H1 (cell line): Measurements from ENCODE around the gene UBXN11. TPM values are rescaled to one million over a fixed set of nuclear protein-coding genes. Genes with fewer than 3 reads are reported as not detected.

ENCODE experiments used
- FOSL1 ChIP-seq: IDR thresholded peaks from 2 replicates; pipeline ENCODE4 v1.6.1; 2011; ENCODE audit warnings: mild to moderate bottlenecking, low read depth, low read length, moderate library complexity; ENCODE audit not compliant: insufficient read depth
- JUN ChIP-seq: IDR thresholded peaks from 2 replicates; pipeline ENCODE4 v1.6.1; 2011; ENCODE audit warnings: low read depth, mild to moderate bottlenecking, improper control_type of control experiment, low read length
- RFX5 ChIP-seq: IDR thresholded peaks from 2 replicates; pipeline ENCODE4 v1.6.1; 2011; ENCODE audit warnings: low read depth, low read length, improper control_type of control experiment, borderline replicate concordance
- SUZ12 ChIP-seq: fragments of 200-600 bp; sonication (generic); IDR thresholded peaks from 2 replicates; pipeline ENCODE4 v1.6.1; 2012; ENCODE audit warnings: mild to moderate bottlenecking, inconsistent platforms, low read length, moderate library complexity, mixed read lengths
- polyA plus RNA-seq, 7 experiments: library from polyadenylated mRNA; depleted of rRNA in 3 of 7; stranded (reverse) in 5 of 7; unstranded in 2 of 7; fragments of >200 nt in 5 of 7; fragments of 200-250 nt in 2 of 7; gene quantifications; 1 replicate in 5 of 7; 2 replicates in 1 of 7; 4 replicates in 1 of 7; pipeline versions ENCODE4 v1.2.1 to v1.2.3, GENCODE V29; 2011 to 2013; ENCODE audit warnings: missing spikeins in 2 of 7, mixed read lengths in 2 of 7
- total RNA-seq: library from RNA; stranded (reverse); fragmentation: NEBNext Ultra II Directional; extraction: Animal tissue kit (Norgen Biotek cat#: 25700); gene quantifications from 2 replicates; pipeline ENCODE4 v1.2.1, GENCODE V29; 2021

UBXN11 gene
- total and polyA plus RNA-seq, 2 of the 8 experiments (the other 6 are each of a cell fraction or from before 2014, with no cell fraction given) = 6.3 to 10.4 TPM

- no peak for TF ChIP-seq RFX5
- TF ChIP-seq JUN = no peak
- TF ChIP-seq FOSL1 = no peak
- TF ChIP-seq SUZ12 = no peak
Measured at GRCh38 chr1:26350701-26351589, 44.5 kb upstream of the UBXN11 start (continued).
